GM21367 (cell line): Measurements from ENCODE around the gene P3H3.
"Not testable (repeated sequence)": the region's sequence is repeated elsewhere in the genome, so short reads cannot be mapped to it uniquely, and the experiment has no call there.

Source experiments
- ATAC-seq: cut with Tn5 transposase; IDR thresholded peaks from one replicate; pipeline ENCODE4 v1.9.1; 2021; ENCODE audit not compliant: unreplicated experiment

Gene P3H3

GRCh38 chr12:6887460-6887859, 59.3 kb downstream of the P3H3 start:
- ATAC-seq = no peak

DNA sequence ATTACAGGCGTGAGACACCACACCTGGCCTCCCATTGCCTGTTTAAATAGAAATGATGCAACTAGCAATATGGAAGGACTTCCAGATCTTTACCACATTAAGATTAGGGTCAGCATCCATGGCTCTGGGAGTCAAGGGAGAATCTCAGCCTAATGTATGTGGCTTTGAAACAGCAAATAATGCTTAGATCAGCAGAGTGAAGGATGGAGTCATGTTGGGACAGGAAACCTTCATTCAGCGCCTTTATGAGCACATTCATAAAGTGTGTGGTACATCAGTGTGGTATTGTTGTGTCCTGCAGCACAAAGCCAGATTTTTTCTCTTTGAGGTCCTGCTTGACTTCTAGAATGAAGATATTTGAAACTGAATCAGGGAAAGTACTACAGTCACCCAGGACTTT, 60.2 kb downstream of the P3H3 start:
- no peak for ATAC-seq

DNA sequence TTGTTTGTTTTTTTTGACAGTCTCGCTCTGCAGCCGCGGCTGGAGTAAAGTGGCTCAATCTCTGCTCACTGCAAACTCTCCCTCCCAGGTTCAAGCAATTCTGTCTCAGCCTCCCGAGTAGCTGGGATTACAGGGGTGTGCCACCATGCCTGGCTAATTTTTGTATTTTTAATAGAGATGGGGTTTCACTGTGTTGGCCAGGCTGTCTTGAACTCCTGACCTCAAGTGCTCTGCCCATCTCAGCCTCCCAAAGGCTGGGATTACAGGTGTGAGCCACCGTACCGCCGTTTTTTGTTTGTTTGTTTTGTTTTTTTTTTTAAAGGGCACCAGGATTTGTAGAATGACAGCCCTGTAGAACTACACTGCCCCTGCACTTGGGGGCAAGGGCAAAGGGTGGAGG, 60.6 kb downstream of the P3H3 start:
- ATAC-seq = not testable (repeated sequence)
